ENCODE data around the gene FLYWCH2. TPM values are rescaled to one million over a fixed set of nuclear protein-coding genes. Genes with fewer than 3 reads are reported as not detected.

FLYWCH2 gene
- total RNA-seq, 4 donors from 2014 or later = 19.5 to 54.5 (median 30.2) TPM

GRCh38 chr16:2853531-2854073, 29.4 kb upstream of the FLYWCH2 start:
- H3K9me3 ChIP-seq = no peaks in the 10 kb centered on the region
- intact Hi-C loops (cut with DNase I; ENCODE audit: low total_unique reads) (no loop called here), in situ Hi-C loops (cut with MboI; ENCODE audit: low sequenced_read_pairs in 4 of 4) (no loop called here)
- no peaks in the 10 kb centered on the region for H3K4me1 ChIP-seq
- H3K27ac ChIP-seq = no peak overlapping the region
- peaks cover 42 to 56% (median 54%) of the 10 kb centered on the region in 3 donors for H3K27me3 ChIP-seq
- no peaks in the 10 kb centered on the region for H3K36me3 ChIP-seq
- H3K4me3 ChIP-seq = no peak overlapping the region
- DNase-seq (no peak), ATAC-seq (no peak)
- TF ChIP-seq POLR2A (IDR thresholded peaks at IDR 0.05) (no peak), CTCF (IDR thresholded peaks at IDR 0.05 in 4 of 5, conservative IDR thresholded peaks at IDR 0.05 in 1 of 5) (no peak)

- H3K4me1 ChIP-seq = no peaks in the 10 kb centered on the region
- DNase-seq (no peak), ATAC-seq (no peak)
- H3K36me3 ChIP-seq = no peaks in the 10 kb centered on the region
- H3K9me3 ChIP-seq = no peaks in the 10 kb centered on the region
- peaks cover 49 to 60% (median 57%) of the 10 kb centered on the region in 3 donors for H3K27me3 ChIP-seq
- no peak overlapping the region for H3K27ac ChIP-seq
- in situ Hi-C loops (cut with MboI; ENCODE audit: low sequenced_read_pairs in 4 of 4) (no loop called here), intact Hi-C loops (cut with DNase I; ENCODE audit: low total_unique reads) (no loop called here)
- TF ChIP-seq POLR2A (IDR thresholded peaks at IDR 0.05) (no peak), CTCF (IDR thresholded peaks at IDR 0.05 in 4 of 5, conservative IDR thresholded peaks at IDR 0.05 in 1 of 5) (no peak)
- H3K4me3 ChIP-seq = no peak overlapping the region
These were observed 28.2 kb upstream of the FLYWCH2 start for GRCh38 chr16:2854700-2855309.

DNA sequence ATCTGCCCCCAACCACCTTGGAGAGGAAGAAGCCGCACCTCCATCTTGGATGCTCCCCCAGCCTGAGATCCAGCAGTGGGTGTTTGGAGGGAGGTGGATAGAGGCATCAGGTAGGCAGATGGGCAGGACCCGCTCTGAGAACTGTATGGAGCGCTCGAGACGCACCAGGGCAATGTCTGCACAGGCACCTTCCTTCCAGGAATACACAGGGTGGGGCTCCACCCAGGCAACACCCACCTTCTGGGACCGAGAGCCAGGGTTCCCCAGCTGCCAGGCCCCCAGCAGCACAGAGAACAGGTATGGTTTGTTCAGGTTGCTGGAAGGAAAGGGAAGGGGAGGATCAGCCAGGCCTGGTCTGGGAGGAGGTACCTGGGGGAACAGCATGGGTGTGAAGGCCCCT, 27.5 kb upstream of the FLYWCH2 start:
- peaks cover 55 to 57% (median 55%) of the 10 kb centered on the region in 3 donors for H3K27me3 ChIP-seq
- DNase-seq (no peak), ATAC-seq (no peak)
- in situ Hi-C loops (cut with MboI; ENCODE audit: low sequenced_read_pairs in 4 of 4) = no loop called here
- TF ChIP-seq POLR2A (IDR thresholded peaks at IDR 0.05) (no peak), CTCF (IDR thresholded peaks at IDR 0.05 in 4 of 5, conservative IDR thresholded peaks at IDR 0.05 in 1 of 5) (no peak)
- intact Hi-C loops (cut with DNase I; ENCODE audit: low total_unique reads) = no loop called here
- no peaks in the 10 kb centered on the region for H3K9me3 ChIP-seq
- no peak overlapping the region for H3K27ac ChIP-seq
- H3K36me3 ChIP-seq = no peaks in the 10 kb centered on the region
- H3K4me3 ChIP-seq = no peak overlapping the region
- no peaks in the 10 kb centered on the region for H3K4me1 ChIP-seq

DNA sequence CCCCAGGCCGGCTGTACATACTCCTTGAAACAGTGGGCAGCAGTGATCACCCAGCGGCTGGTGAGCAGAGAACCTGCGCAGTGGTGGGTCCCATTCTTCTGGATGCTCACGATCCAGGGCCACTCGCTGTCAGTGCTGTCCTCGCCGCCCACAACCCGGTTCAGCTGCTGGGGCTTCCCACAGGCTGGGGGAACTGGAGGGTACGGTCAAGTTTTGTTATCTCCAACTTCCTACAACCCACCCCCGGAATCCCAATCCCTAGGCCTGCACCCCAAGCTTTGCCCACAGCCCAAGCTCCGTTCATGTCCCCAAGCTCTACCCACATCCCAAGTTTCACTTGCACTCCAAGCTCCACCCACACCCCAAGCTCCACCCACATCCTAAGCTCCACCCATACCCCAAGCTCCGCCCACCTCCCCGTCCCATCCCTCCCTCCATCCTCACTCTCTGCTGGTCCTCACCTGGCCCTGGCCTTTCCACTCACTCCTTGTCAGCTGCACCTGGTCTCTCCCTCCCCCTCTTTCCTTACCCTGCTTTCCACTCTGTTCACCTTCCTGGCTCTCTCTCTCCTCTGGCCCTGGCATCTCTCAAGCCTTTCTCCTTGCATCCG, 26.8 kb upstream of the FLYWCH2 start:
- Histone ChIP-seq H3K4me3 (no peak overlapping the region), H3K27ac (no peak overlapping the region), H3K9me3 (no peaks in the 10 kb centered on the region), H3K36me3 (no peaks in the 10 kb centered on the region), H3K27me3 (peaks cover 53 to 58% (median 57%) of the 10 kb centered on the region in 3 donors), H3K4me1 (no peaks in the 10 kb centered on the region)
- no peak for TF ChIP-seq POLR2A (IDR thresholded peaks at IDR 0.05)
- no peak for TF ChIP-seq CTCF (IDR thresholded peaks at IDR 0.05 in 4 of 5, conservative IDR thresholded peaks at IDR 0.05 in 1 of 5)
- in situ Hi-C loops (cut with MboI; ENCODE audit: low sequenced_read_pairs in 4 of 4) (no loop called here), intact Hi-C loops (cut with DNase I; ENCODE audit: low total_unique reads) (no loop called here)
- ATAC-seq (no peak), DNase-seq (no peak)
